ENCODE results near the gene FBLN7.
A peak's percentile ranks its signal among the peaks of the same experiment; 100 is the strongest.

Gene FBLN7

DNA sequence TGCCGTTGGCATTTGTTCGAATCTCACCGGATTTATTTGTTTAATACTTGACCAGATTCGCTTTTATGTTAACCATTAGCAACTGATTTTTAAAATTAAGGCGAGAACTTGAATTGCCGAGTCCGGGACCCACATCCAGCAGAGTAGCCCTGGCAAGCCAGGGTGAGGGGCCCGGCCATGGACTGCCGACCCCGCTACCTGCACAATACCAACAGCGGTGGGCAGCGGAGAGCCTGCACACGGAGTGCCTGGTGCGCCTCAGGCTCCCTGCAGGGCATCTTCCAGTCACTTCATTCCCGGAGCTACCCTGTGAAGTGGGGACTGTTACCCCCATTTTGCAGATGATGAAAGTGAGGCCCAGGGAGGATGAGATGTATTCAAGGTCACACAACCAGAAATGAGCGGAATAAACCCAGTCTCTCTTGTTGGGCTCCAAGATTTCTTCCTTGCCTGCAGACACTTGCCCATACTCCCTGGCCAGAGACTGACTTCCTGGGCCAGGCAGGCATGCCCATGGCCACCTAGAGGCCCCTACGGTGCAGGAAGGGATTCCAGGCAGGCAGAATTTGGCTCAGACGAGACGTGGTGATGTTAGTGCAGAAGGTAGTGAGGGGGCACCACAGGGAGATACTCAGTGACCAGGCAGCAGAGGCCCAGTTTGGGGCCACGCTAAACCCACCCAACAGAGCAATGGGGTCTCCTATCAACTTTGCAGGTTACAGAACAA, 2.9 kb downstream of the FBLN7 start:
- DNase-seq (ENCODE audit: low read depth): no peak

DNA sequence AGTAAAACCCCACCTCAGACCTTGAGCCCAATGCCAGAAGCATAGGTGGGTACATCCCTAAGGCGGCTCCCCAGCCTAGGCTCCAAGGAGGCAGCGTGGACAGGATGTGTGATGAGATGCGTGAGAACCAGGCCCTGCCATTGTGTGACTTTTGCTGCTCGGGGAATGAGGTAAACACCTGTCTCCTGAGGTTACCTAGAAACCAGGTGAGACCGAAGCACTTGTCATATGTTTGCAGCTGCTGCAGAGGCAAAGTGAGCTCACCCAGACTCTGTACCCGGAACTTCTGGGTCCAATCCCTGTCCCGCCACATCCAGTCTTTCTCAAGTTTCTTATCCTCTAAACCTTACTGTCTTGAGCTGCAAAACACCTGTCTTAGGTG, 3.4 kb downstream of the FBLN7 start:
- no peak for DNase-seq (ENCODE audit: low read depth)

DNA sequence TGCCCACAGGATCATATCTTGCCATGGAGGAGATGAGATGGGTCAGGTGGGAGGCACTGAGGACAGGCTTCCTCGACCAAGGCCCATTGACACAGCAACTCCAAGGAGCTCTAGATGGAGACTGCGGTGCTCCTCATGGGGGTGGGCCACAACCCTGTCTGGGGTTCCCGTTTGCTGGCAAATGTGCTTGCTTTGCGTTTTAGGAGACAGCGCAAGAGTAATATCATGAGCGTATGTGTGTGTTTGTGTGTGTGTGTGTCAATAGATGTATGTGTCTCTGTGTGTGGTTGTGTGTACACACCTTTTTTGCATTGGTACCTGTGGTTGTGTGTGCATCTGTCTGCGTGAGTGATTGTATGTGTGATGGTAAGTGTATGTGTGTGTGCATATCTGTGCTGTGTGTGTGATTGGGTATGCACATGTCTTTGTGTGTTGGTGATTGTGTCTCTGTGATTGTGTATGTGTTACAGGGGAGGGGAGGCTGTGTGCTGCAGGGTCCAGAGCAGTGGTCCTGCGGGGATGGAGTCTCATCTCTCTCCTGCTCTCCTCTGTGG, 4.4 kb downstream of the FBLN7 start:
- DNase-seq (ENCODE audit: low read depth): no peak

DNA sequence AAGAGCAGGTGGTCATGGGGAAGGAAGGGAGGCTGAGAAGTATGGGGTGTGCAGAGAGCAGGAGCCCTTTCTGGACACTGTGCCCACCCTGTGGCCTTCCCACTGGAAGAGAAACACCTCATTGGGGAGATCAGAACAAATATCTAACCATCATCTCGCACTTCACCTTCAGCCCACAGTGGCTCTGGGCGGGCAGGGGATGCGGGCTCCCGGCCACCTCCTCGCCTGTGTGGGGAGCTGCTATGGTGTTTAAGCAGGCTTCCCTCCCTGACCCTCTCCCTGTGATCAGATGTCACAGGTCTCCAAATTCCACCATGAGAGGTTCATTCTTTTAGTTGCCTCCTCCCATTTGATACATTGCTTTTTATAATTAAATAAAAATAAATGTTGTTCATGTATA, 5.0 kb downstream of the FBLN7 start:
- DNase-seq (ENCODE audit: low read depth): no peak

DNA sequence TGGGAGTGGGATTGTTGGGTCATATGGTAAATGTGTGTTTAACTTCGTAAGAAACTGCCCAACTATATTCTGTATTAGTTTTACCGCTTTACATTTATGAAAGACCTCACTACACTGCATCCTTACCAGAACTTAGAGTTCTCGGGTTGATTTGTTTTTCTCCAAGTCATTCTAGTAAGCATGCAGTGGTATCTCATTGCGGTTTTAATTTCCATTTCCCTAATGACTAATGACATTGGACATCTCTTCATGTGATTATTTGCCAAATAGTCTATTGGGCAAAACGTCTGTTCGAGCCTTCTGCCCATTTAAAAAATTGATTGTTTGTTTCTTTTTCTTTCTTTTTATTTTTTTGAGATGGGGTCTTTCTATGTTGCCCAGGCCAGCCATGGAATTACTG, 6.8 kb downstream of the FBLN7 start:
- DNase-seq (ENCODE audit: low read depth): no peak

DNA sequence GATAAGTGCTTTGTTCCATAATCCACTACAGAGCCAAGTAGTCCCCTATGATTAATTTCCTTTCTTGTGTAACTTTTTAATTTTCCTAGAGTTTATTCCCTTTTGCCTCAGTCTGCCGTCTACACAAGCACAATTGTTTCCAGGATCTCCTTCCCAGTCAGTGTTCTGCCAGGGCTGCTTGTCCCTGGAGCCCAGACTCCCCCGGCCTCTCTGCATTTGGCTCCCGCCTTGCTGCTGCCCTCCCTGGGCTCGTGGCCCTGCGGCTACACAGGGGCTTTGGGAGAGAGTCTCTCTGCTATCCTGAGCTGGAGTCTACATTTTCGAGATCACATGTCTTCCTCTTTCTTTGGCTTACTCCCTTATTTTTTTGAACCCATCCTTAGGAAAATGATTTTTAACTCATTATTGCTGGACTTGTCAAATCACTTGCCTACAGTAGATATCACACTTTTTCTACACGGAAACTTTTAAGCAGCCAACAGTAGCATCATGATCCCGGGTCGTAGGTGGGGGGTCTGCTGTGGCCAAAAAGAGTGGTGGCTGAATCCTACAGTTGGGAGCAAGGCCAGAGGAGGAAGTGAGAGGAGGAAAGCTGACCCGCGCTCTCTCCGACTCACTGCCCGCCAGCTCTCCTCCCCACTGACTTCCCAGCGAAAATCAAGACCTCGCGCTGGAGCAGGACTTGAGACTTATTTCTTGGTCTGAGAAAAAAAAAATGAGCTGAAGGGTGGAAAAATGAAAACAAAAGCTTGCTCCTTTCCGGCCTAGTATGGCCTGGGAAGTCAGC, 9.4 kb downstream of the FBLN7 start:
- no peak for DNase-seq (ENCODE audit: low read depth)

DNA sequence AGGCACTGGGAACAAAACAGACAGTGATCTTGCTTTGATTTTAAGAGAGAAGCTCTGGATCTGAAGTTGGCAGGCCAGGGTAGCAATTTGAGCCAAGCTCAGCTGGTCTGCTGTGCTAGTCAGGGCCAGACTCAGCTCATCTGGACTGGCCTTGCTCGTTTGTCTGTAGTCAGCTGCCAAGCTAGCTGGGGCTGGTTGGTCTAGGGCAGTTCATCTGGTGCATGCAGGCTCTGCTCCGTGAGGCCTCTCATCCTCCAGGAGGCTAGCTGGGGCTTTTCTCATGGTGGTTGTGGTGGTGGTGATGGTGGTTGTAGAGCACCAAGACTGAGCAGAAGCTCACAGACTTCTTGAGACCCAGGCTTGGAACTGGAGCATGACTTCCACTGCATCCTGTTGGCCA, 10.3 kb downstream of the FBLN7 start:
- no peak for DNase-seq (ENCODE audit: low read depth)

DNA sequence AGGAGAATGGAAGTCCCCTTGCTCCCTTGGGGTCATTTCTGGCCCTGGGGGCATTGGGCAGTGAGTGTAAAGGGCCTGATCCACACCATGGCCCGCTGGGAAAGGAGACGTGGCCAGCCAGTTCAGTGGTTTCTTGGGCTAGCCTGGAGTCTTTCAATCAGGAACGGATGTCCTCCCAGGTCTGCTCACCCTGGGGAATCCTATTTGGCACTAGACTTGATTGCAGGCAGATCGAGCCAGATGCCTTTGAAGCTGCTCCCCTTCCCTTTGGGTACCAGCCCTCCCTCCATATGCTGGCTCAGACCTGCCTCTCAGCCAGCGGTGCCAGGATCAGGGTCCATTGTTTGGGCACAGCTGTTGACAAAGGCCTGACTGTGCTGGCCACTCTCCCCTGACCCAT, 11.0 kb downstream of the FBLN7 start:
- DNase-seq (ENCODE audit: low read depth): no peak

DNA sequence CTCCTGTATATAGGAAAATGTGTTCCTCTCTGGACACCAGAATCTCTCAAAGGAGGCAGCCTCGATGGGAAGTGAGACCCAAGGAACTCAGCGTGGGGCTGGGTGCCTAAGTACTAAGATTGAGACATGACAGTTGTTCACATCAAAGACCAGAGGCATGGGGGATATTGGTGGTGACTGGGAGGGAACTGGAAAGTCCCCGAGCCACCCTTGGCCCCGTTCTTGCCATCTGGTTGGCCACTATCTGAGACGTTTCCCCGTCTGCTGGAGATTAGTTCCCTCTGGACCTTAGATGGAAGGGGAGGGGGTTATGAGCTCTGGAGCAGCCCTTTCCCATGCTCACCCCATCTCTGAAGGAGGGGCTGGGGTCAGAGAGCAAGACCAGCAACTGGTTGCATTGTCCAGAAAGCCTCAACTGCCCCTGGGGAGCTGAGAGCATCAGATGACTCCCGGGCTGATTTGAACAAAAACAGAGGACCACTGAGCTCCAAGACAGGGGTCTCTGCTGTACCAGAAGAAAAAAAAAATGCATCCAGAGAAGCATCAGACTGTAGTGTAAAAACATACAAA, 11.8 kb downstream of the FBLN7 start:
- no peak for DNase-seq (ENCODE audit: low read depth)

DNA sequence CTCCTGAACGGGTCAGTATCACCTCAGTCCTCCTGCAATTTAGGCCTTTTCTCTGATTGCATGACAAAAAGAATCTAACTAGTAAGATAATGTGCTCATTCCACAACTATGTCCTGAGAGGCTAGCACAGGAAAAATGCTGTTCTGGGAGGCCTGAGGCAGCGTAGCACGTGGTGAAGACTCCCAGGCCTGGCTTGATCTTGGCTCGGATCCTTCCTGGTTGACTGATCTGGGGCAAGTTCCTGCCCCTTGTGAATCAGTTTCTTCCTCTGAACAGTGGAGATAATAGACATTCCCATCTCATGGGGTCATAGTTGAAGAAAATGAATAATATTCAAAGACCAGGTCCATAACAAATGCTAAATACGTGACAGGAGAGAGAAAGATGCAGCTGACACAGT, 12.3 kb downstream of the FBLN7 start:
- no peak for DNase-seq (ENCODE audit: low read depth)

DNA sequence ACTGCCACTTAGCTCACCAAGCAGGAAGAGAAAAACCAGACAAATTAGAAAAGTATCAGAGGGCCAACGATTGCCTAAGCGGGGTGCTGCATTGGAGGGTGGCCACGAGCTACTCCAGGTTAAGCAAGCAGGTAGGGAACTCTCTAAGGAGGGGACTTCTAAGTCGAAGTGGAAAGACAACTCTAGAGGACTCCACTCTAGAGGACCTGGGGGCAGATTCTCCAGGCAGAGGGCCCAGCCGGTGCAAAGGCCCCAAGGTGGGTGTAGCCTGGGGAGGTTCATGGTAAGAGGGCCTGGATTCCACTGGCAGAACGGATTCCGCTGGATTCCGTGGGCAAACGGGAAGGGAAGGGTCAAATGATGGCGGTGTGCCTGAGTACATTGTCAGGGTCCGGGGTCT, 12.7 kb downstream of the FBLN7 start:
- DNase-seq (ENCODE audit: low read depth): no peak

DNA sequence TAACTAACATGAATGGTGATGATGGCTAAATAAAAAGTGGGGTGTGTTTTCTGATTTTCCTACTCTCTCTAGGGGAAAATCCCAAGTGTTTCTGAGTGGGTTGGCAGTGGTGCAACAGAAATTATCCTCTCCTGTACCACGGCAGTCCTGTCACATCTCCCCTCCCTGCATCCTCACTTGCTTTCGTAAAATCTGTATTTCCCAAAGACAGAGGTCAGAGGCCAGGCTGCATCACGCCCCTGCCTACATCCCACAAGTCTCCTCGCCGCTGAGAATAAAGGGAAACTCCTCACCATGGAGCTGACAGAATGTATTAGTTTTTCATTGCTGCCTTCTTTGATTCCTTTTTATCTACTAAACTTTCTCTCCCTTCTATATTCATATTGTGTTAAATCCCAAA, 13.1 kb downstream of the FBLN7 start:
- no peak for DNase-seq (ENCODE audit: low read depth)

DNA sequence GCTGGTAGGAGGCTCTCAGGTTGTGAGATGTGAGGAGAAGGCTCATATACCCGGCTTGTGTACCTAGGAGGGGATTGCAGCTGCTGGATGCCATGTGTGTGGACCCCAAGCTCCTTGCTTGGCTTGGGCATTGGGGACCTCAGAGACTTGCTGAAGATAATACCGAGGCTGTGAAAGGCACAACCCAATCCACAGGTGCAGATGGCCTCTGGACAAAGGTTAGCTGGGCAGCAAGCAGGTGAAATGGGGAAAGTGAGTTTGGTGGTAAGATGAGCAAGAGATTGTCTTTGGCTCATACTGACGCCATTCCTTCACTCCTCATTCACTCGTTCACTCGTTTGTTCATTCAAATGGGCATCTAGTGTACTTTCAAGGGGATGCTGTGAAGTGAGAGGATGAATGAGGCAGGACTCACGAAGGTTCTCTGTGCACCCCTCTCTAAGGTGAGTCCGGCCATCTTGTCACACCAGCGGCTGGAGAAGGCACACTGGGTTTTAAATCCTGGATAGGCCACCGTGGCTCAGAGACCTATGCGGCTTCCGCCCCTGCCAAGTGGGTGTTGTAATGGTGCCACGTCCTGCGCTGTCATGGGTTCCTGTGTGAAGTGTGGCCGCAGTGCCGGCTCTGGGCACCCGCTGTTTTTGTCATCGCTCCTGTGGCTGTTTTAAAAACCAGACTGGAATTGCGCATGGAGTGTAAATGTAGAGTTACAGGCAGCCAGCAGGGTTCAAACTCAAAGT, 13.7 kb downstream of the FBLN7 start:
- no peak for DNase-seq (ENCODE audit: low read depth)

DNA sequence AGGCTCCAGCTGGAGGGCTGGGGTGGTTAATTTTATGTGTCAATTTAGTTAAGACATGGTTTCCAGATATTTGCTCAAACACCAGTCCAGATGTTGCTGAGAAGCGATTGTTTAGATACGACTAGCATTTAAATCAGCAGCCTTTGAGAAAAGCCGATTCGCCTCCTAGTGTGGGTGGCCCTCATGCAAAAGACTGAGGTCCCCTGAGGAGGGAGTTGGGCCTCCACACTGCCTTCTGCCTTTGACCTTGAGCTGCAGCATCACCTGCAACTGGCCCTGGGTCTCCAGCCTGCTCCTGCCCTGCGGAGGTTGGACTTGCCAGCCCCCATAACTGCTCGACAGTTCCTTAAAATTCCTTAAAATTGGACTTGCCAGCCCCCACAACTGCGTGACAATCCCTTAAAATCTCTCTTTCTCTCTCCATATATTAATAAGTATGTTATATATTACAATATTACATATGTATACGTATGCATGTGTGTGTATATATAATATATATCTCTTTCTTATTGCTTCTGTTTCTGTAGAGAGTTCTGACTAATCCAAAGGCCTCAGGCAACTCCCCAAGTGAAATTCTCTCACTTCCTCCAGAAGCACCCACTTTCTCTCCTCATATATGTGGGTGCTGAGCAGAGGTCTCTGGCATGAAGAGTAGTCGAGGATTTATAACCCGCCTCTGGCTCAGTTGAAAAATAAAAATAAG, 14.4 kb downstream of the FBLN7 start:
- DNase-seq (ENCODE audit: low read depth): no peak

DNA sequence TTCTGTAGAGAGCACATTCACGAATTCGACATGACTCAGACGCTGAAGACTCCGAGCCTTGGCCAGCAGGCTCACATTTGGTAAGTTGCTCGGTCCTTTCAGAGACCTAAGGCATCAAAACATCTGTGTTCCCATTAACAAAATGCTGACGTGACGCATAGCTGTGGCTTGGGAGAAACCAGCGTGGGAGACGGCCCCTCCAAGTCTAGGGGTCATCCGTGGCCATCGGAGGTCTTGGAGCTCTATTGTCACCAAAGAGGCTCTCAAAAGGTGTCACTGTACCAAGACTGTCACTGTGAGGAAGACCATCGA, 14.9 kb downstream of the FBLN7 start:
- no peak for DNase-seq (ENCODE audit: low read depth)

DNA sequence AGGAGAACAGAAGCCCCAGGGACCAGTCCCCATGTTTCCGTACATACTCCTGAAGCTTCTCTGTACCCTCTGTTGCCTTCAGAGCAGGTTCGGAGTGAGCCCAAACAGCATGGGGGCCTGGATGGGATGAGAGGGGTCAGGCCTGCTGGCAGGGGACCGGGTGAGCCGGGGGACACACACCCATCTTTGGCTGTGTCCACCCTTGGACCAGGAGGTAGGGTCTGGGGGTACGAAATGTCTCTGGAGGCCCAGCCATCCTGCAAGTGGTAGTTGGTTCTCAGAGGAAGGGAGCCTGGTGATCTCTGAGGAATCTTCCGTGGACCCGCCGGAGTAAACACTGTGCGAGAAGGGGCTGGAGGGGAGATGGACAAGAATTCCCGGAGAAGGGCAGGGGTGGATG, 15.3 kb downstream of the FBLN7 start:
- DNase-seq (ENCODE audit: low read depth): no peak

DNA sequence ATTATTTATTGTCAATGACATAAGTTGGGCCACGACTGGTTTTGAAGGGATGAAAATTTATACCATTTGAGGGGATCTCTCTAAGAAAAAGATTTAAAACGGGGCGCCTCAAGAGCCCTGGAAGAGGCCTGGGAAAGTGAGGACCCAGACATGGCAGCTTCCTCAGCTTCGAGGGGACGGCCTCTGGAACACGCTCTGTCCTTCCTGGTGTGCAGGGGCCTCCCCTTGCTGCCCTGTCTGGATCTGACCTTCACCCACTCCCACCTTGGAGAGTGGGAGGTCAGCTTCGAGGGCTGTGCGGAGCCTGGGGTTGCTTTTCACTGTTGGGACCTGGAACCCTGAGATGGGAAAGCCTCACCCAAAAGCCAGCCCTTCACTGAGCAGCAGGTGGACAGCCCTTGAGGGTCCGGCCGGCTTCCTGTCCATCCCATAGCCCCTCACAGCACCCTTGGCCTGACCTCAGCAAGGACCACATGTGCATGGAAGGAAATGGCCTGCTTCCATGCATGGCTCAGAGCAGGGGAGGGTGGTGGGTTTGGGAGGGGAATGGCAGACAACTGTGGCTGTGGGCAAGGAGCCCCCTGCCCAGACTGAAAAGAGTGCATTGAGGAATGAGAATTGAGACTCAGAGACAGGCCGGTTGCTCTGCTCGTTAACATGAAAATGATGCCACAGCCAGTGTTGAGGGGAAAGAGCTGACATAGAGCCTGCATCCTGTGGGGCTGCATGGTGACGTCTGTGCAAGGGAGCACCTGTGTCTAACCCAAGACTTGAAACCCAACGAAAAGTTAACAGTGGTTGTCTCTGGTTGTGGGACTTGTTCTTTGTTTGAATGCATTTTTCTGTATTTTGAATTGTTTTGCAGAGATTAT, 16.3 kb downstream of the FBLN7 start:
- DNase-seq (ENCODE audit: low read depth): no peak

DNA sequence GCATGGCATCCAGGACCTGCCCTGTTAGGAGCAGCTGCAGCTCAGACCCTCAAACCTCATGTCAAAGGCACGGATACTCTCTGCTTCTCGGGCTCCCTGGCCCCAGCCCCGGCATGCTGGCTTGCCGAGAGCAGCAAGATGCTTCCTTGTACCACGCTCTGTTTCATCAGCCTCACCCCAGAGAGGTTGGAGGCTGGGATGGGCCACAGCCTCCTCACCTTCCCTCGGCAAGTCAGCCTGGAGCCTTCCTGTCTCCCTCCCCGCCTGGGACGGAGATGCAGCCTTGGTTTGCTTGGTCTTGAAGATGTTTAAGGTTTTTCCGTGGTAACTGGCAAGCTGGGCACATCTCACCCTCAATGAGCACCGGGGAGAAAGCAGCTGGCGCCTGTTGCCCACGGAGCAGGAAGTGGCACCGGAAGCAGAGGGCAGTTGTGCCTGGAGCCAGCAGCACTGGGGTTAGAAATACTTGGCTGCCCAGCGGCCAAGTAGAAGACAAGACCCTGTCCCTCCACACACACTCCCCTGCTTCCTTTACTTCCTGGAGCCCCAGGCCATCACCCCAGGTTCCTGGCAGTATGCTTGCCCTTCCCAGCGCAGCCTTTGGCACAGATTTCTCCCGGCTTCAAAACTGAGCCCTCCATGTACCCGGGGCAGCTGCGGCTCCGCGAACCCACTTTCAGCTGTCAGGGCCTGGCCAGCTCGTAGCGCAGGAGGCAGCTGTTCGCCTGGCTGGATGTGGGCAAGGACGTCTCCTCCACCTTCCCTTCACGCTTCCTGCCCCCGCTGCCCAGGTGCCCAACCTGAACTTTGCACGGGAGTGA, 17.4 kb downstream of the FBLN7 start:
- peak; percentile 20 for DNase-seq (ENCODE audit: low read depth)

DNA sequence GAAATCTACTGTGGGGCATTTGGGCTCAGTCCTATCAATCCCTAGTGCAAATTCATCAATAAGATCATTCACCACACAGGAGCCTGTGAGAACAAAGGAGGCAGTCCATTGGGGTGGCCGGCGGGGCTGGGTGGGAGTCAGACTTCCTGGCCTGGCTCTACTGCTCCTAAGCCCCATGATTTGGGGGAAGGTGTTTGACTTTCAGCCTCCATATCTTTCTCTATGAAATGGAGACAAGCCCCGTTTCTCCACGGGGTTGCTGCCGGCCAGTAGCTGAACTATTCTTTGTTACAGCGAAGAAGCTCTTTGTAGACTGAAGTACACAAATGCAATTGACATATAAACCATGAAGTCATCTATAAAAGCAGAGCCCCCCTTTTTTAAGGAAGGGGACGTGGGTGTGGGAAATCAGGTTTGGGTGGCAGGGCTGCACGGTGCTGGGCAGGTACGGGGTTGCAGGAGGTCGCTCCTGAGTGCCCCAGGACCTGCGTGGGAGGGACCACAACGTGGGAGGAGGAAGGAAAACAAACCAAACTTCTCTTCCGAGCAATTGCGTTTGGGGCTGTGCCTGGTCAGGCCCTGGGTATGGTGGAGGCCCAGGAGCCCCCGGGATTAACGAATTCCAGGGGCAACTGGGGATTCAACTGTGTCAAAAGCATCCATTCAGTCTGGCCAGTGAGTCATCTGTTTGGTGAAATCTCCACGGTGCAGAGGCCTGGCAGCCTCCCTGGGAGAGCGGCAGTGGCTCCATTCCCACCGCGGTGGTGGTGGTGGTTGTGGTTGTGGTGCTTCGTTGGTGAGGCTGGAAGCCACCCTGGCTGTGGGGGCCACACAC, 18.2 kb downstream of the FBLN7 start:
- no peak for DNase-seq (ENCODE audit: low read depth)
